ENCODE results near the gene EPG5. TPM values are rescaled to one million over a fixed set of nuclear protein-coding genes. Genes with fewer than 3 reads are reported as not detected.
"Not testable (repeated sequence)": the region's sequence is repeated elsewhere in the genome, so short reads cannot be mapped to it uniquely, and the experiment has no call there.

The EPG5 gene
- total RNA-seq, 1 donor from 2014 or later, result 21.3 TPM

DNA sequence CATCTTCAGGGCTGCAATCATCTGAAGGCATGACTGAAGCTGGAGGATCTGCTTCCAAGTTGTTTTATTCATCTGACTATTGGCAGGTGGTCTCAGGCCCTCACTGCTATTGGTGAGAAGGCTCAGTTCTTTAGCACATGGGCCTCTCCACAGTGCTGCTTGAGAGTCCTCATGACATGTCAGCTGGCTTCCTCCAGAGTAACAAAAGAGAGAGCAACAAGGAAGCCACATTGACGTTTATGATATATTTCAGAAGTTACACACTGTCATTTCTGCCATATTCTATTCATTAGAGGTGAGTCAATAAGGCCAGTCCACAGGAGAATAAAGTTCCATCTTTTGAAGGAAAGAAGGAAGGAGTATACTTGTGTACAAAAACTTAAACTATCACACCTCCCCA is 149.6 kb downstream of the EPG5 start:
- intact Hi-C loops (cut with micrococcal nuclease), result no loop called here

DNA sequence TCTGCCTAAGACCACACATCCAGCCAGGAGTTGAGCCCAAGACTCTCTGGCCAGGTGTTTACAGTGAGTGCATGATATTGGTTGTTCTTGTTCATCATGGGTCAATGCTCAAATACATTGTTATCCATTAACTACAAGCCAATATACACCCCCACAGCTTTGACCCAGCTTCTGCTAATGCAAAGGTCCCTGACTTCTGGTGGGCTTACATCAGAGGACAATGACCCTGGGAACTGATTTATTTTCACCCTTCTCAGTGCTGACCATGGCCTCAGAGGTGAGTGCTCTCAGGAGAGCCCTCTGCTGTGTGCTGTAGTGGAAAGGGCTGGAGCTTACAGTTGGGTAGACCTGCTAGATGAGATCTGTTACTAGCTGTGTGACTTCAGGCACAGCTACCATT is 152.4 kb downstream of the EPG5 start:
- intact Hi-C loops (cut with micrococcal nuclease), result not testable (repeated sequence)

DNA sequence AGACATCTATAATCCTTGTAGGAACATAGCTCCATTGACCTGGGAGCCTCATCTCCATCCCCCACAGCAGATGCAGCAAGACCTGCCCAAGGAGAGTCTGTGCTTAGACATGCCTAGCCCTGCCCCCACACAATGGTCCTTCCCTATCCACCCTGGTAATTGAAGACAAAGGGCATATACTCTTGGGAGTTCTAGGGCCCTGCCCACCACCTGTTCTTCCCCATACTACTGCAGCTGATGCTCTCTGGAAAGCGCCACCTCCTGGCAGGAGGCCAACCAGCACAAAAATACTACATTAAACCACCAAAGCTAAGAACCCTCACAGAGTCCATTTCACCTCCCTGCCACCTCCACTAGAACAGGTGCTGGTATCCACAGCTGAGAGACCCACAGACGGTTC is 160.0 kb downstream of the EPG5 start:
- intact Hi-C loops (cut with micrococcal nuclease), result not testable (repeated sequence)

DNA sequence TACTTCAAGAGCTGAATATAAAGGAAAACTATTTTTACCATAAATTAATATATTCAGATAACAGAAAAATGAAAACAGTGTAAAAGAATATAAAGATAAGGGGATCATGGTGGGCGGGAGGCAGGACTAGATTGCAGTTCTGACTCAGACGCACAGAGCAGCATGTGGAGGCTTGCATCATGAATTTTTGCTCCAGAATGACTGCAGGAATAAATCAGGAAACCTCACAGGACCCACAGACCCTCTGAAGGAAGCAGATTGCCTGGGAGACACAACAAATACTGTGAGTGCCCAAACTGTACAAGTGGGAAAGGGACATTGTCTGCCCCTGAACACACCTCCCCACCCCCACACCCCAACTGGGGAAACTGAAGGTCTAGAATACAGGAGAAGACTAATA is 160.9 kb downstream of the EPG5 start:
- intact Hi-C loops (cut with micrococcal nuclease), result no loop called here

DNA sequence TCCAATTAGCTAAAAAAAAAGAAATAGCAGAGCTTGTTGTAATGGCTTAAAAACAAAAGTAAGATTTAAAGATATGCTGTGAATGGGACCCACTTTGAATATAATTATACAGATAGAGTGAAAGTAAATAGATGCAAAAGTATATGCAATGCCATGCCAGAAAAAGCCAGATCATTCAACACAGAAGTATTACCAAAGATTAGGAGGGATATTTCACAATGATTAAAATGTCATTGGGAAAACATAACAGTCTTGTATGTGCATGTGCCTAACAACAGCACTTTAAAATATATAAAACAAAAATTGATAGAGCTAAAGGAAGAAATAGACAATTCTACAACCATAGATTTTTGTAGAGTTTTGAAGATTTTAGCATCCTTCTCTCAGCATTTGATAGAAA is 161.6 kb downstream of the EPG5 start:
- intact Hi-C loops (cut with micrococcal nuclease), result no loop called here

DNA sequence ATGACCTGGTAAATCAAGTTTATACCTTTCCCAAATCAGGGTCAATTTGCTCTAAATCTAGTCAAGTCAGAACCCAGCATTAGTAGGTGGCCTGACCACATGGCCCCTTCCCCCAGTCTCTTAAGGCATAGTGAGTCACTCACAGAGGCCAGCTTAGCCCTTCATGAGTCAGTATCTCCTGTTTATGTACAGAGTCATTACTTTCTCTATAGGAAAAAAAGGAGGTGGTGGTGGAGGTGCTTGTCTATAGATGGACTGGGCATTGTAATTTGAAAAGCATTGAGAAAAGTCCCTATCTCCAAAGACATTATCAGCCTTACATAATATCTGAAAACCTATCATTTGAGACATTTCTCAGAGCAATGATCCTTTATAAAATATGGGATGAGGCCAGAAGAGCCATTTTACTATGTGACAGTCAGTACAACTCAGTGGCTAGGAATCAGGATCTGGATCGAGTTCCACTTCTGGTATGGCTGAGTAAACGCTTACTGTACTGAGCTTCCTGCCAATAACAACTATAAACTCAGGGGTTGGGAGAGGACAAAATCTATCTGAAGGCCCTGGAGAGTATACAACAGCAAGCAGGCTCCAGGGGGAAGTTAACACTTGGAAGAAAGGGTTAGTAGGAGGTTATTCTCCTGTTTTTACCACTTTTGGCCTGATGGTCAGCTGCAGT is 164.2 kb downstream of the EPG5 start:
- intact Hi-C loops (cut with micrococcal nuclease), result no loop called here

DNA sequence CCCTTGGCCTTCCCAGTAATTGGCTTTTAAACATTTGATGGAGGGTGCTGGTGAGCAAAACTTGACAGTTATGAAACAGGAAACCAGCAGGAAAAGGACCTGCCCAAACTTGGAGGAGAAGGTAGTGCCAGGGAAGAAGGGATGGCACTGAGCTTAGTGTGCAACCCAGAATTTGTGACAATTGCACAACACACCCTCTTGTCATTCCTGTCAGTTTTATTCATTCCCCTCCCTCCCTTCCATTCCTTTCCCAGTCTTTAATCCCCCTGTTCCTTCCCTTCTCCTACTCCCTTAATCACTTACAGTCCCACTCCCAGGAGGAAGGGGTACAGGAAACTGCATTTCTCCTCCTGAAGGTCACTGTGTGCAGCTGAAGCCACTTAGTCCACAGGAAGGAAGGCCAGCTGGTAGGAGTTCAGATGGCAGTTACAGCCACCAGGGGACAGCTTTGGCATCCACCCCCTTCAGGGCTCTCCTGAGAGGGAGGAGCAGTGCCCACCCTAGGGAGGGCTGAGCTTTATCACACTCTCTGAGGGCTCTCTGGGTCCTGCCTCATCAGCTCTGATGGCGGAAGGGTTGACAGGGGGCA is 165.6 kb downstream of the EPG5 start:
- intact Hi-C loops (cut with micrococcal nuclease), result no loop called here

Other genes starting within 250 kb of the EPG5 start
- 2.4 and 2.8 TPM in 2 replicates for gene SLC14A1, start 243.1 kb downstream of the EPG5 start, total RNA-seq
- not detected in 2 replicates for gene SIGLEC15, start 141.7 kb downstream of the EPG5 start, total RNA-seq
- 24.7 and 25.6 TPM in 2 replicates for gene PSTPIP2, start 104.9 kb upstream of the EPG5 start, total RNA-seq
- 357 and 374 TPM in 2 replicates for gene ATP5F1A, start 131.0 kb upstream of the EPG5 start, total RNA-seq
- gene HAUS1, start 137.1 kb upstream of the EPG5 start, total RNA-seq, result 58.1 and 59.9 TPM in 2 replicates

All from T-helper 2 cell treated with Interferon-gamma antibody and Interleukin-4, amounts not matched to agents 100 ng/mL and 5 ng/mL, for 36 hours (primary cell).